Karpas-422 (cell line): Measurements from ENCODE around the gene KCTD7. TPM values are rescaled to one million over a fixed set of nuclear protein-coding genes. Genes with fewer than 3 reads are reported as not detected.

Experiments
- total RNA-seq: library from RNA; depleted of rRNA; stranded (reverse); fragments of >200 nt; shearing (Covaris generic); gene quantifications from 2 replicates; pipeline ENCODE4 v1.2.3, GENCODE V29; 2014; ENCODE audit warnings: low replicate concordance; rRNA removed

The KCTD7 gene
- total RNA-seq, 1 experiment from 2014 or later, result 23.2 TPM

Other genes with a start within 250 kb of the KCTD7 start
- gene RABGEF1, start 111.9 kb downstream of the KCTD7 start, total RNA-seq, result 17.8 and 26.1 TPM in 2 replicates